Upper lobe of left lung (tissue), 6 donors: ENCODE data around the gene CDC42BPG. TPM values are rescaled to one million over a fixed set of nuclear protein-coding genes. Genes with fewer than 3 reads are reported as not detected.

Experiments
- ATAC-seq, 2 donors: fragments of 200-7000 bp; cut with Tn5 transposase; one replicate each; pipeline ENCODE4 v1.9.1; 2022; ENCODE audit warnings: mild to moderate bottlenecking in 2 of 2, moderate library complexity in 2 of 2; ENCODE audit not compliant: low FRiP score in 2 of 2
- DNase-seq, 2 donors: peaks; one replicate each; pipeline ENCODE4 v3.0.0-alpha.2; 2019 to 2020
- H3K27ac ChIP-seq, 4 donors: fragments of 200-600 bp; sonication (generic); one replicate each; pipeline ENCODE4 v1.5.1; 2016 to 2019
- H3K27me3 ChIP-seq, 4 donors: fragments of 200-600 bp; sonication (generic); one replicate each; pipeline ENCODE4 v1.5.1; 2017 to 2019
- H3K36me3 ChIP-seq, 4 donors: fragments of 200-600 bp; sonication (generic); one replicate each; pipeline ENCODE4 v1.5.1; 2016 to 2019
- H3K4me1 ChIP-seq, 4 donors: fragments of 200-600 bp; sonication (generic); one replicate each; pipeline ENCODE4 v1.5.1; 2018 to 2019
- H3K4me3 ChIP-seq, 4 donors: fragments of 200-600 bp; sonication (generic); one replicate each; pipeline ENCODE4 v1.5.1; 2017 to 2019; ENCODE audit warnings: mild to moderate bottlenecking in 2 of 4, moderate library complexity in 1 of 4
- H3K9me3 ChIP-seq, 4 donors: fragments of 200-600 bp; sonication (generic); one replicate each; pipeline ENCODE4 v1.5.1; 2018 to 2019
- EP300 ChIP-seq, 4 donors: sonication (generic); formaldehyde crosslinking; IDR thresholded peaks; one replicate each; pipeline ENCODE4 v1.5.1; 2017; ENCODE audit warnings: antibody characterized with exemption in 4 of 4, control low read depth in 2 of 4
- POLR2A ChIP-seq, 4 donors: fragments of 450-650 bp; IDR thresholded peaks; one replicate each; pipeline ENCODE4 v1.5.1; 2016 to 2017; ENCODE audit warnings: antibody characterized with exemption in 4 of 4, mild to moderate bottlenecking in 2 of 4
- POLR2AphosphoS5 ChIP-seq, 2 donors: sonication (generic); formaldehyde crosslinking; IDR thresholded peaks; one replicate each; pipeline ENCODE4 v1.5.1; 2017; ENCODE audit warnings: antibody characterized with exemption in 2 of 2
- WGBS, 2 donors: methylation state at CpG; one replicate each; pipeline ENCODE4 v1.1.5; 2017 to 2018; 5-methylcytosine and 5-hydroxymethylcytosine counted together
- total RNA-seq, 6 donors: library from RNA; depleted of rRNA in 4 of 6; stranded (reverse); fragments of >200 nt in 4 of 6; gene quantifications; one replicate each; pipeline versions ENCODE4 v1.1.0 to v1.2.1, GENCODE V29; 2016 to 2021
- TF ChIP-seq, protein P1 (sequence below), 6 experiments: fragments of 450-650 bp in 4 of 6; fragments of 200-600 bp in 2 of 6; sonication (generic) in 2 of 6; IDR thresholded peaks; one replicate each; pipeline ENCODE4 v1.5.1; 2016 to 2019; ENCODE audit warnings: antibody characterized with exemption in 6 of 6
- donor health status: DM: no; HTN: no; CAD: no; lungs with moderate emphysema.
- donor health status: DM: no; HTN: yes; CAD: no; lungs with severe emphysema.

Gene CDC42BPG, protein sequence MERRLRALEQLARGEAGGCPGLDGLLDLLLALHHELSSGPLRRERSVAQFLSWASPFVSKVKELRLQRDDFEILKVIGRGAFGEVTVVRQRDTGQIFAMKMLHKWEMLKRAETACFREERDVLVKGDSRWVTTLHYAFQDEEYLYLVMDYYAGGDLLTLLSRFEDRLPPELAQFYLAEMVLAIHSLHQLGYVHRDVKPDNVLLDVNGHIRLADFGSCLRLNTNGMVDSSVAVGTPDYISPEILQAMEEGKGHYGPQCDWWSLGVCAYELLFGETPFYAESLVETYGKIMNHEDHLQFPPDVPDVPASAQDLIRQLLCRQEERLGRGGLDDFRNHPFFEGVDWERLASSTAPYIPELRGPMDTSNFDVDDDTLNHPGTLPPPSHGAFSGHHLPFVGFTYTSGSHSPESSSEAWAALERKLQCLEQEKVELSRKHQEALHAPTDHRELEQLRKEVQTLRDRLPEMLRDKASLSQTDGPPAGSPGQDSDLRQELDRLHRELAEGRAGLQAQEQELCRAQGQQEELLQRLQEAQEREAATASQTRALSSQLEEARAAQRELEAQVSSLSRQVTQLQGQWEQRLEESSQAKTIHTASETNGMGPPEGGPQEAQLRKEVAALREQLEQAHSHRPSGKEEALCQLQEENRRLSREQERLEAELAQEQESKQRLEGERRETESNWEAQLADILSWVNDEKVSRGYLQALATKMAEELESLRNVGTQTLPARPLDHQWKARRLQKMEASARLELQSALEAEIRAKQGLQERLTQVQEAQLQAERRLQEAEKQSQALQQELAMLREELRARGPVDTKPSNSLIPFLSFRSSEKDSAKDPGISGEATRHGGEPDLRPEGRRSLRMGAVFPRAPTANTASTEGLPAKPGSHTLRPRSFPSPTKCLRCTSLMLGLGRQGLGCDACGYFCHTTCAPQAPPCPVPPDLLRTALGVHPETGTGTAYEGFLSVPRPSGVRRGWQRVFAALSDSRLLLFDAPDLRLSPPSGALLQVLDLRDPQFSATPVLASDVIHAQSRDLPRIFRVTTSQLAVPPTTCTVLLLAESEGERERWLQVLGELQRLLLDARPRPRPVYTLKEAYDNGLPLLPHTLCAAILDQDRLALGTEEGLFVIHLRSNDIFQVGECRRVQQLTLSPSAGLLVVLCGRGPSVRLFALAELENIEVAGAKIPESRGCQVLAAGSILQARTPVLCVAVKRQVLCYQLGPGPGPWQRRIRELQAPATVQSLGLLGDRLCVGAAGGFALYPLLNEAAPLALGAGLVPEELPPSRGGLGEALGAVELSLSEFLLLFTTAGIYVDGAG (N-terminal part only)
- total RNA-seq: 10 to 100 TPM; 21.6 to 62.4 (median 26.0) TPM

DNA sequence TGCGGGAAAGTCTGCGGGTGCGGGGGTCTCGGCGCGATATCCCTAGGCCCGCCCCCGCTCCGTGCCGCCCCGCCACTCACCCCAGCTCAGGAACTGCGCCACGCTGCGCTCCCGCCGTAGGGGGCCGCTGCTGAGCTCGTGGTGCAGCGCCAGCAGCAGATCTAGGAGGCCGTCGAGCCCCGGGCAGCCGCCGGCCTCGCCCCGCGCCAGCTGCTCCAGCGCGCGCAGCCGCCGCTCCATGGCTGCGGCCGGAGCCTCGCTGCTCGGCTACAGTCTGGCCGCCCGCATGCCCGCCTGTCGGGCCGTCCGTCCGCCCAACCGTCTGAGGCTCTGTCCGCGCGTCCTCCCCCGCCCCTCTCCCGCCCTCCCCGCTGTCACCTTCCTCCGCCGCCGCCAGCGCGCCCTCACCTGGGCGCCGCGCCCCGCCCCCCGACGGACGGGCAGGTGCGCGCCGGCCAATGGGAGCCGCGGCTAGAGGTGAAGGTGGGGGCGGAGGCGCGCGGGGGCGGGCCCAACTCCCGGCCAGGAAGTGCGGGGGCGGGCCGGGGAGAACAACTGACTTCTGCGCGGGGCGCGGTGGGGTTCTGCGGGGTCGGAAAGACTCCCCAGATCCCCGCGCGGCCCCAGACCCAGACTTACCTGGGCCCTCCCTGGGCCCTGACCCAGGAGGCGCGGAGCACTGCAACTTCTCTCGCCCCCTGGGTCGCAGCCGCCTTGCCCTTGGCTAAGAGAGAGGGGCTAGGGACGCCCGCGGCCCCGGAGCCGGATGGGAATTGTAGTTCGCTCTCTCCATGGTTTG lies at the start of gene CDC42BPG:
CDC42BPG (minus strand) TSS at position 324 of the 799 bp plus-strand sequence; CDS start at position 240, 84 bp downstream.
- Histone ChIP-seq H3K9me3 (no peaks in the 10 kb centered on the region), H3K27ac (peak within 1 kb of the TSS; percentile 78 to 88 (median 84)), H3K27me3 (no peaks in the 10 kb centered on the region), H3K4me3 (peak within 1 kb of the TSS; percentile 46 to 66 (median 58)), H3K36me3 (peaks cover 0 to 8% (median 3%) of the 10 kb centered on the region in 4 donors), H3K4me1 (peaks cover 33 to 61% (median 48%) of the 10 kb centered on the region in 4 donors)
- peak in 1 of 2 donors; percentile 9 for TF ChIP-seq POLR2AphosphoS5 (IDR thresholded peaks at IDR 0.05)
- TF ChIP-seq, protein P1, sequence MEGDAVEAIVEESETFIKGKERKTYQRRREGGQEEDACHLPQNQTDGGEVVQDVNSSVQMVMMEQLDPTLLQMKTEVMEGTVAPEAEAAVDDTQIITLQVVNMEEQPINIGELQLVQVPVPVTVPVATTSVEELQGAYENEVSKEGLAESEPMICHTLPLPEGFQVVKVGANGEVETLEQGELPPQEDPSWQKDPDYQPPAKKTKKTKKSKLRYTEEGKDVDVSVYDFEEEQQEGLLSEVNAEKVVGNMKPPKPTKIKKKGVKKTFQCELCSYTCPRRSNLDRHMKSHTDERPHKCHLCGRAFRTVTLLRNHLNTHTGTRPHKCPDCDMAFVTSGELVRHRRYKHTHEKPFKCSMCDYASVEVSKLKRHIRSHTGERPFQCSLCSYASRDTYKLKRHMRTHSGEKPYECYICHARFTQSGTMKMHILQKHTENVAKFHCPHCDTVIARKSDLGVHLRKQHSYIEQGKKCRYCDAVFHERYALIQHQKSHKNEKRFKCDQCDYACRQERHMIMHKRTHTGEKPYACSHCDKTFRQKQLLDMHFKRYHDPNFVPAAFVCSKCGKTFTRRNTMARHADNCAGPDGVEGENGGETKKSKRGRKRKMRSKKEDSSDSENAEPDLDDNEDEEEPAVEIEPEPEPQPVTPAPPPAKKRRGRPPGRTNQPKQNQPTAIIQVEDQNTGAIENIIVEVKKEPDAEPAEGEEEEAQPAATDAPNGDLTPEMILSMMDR (IDR thresholded peaks at IDR 0.05): peak; percentile 72 to 91 (median 86)
- TF ChIP-seq POLR2A (IDR thresholded peaks at IDR 0.05): peak in 1 of 4 donors; percentile 67
- no peak for TF ChIP-seq EP300 (IDR thresholded peaks at IDR 0.05)
- DNase-seq (peak; percentile 91 to 96), ATAC-seq (peak; percentile 72 to 81)
- WGBS, 2 donors: 0 to 3% methylated on average over 2 to 38 of the region's 96 CpGs

DNA sequence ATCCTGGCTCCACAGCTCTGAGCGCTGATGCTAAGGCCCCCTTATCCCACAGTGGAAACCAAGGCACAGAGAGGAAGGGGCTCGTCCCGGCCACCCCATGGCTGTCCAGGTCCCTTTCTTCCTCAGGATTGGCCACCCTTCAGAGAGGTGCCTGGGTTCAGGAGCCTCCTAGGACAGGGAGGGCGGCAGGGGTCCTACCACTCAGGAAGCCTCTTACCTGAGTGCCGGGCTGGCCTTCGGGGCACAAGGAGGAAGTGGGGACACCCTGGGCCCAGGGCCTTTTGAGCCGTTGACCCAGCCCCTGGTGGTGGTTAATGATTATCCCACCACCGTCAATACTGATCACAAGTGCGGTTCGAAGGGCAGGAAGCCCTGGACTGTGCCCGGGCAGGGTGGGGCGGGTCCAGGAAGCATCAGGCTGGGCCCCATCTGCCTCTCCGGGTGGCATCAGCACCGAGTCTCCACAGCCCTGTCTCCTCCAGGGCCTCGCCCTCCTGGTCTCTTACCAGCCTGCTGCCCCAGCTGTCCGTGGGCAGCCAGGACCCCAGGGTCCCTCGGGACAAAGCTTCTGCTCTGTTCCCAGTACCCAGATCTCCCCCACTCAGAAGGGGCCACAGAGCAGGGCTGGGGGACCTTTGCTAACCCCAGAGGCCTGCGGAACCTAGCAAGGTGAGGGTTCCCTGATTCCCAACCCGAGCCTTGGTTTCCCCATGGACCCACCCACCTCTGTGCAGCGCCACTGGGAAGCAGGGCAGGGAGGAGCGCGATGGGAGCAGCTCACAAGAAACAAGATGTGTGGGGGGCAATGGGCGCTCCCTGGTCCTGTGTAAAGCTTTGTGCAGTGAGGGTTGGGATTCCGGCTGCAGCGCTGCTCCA lies 49.0 kb upstream of the CDC42BPG start:
- ATAC-seq: no peak
- Histone ChIP-seq H3K36me3 (peaks cover 5 to 38% (median 28%) of the 10 kb centered on the region in 4 donors), H3K4me3 (peak overlapping the region in 1 of 4 donors; percentile 18), H3K27me3 (no peaks in the 10 kb centered on the region), H3K27ac (peak overlapping the region in 1 of 4 donors; percentile 7), H3K4me1 (peaks cover 9 to 21% (median 11%) of the 10 kb centered on the region in 4 donors), H3K9me3 (no peaks in the 10 kb centered on the region)
- DNase-seq: peak in 1 of 2 donors; percentile 58
- TF ChIP-seq, protein P1 (IDR thresholded peaks at IDR 0.05): no peak
- TF ChIP-seq POLR2A (IDR thresholded peaks at IDR 0.05): no peak
- no peak for TF ChIP-seq EP300 (IDR thresholded peaks at IDR 0.05)
- no peak for TF ChIP-seq POLR2AphosphoS5 (IDR thresholded peaks at IDR 0.05)
- WGBS, 2 donors: 66 to 75% methylated on average over 7 to 24 of the region's 25 CpGs

DNA sequence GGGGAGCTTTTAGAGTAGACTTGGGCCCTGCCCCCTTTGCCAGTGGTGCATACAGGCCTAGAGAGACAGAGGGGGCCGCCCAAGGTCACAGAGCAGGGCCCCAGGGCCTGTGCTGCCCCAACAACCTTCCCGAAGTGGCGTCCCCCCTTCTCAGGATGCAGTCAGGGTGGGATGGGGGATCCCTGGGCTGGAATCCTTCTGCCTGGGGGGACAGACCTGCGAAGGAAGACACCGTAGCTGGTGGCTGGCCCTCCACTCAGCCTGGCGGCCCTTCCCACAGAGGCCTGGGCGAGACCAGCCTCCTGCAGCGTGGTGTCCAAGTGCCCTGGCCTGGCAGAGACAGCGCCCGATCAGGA lies 48.4 kb upstream of the CDC42BPG start:
- no peaks in the 10 kb centered on the region for H3K27me3 ChIP-seq
- no peaks in the 10 kb centered on the region for H3K9me3 ChIP-seq
- peaks cover 0 to 32% (median 22%) of the 10 kb centered on the region in 4 donors for H3K36me3 ChIP-seq
- no peak overlapping the region for H3K27ac ChIP-seq
- ATAC-seq: no peak
- peaks cover 14 to 28% (median 18%) of the 10 kb centered on the region in 4 donors for H3K4me1 ChIP-seq
- TF ChIP-seq POLR2A (IDR thresholded peaks at IDR 0.05): no peak
- TF ChIP-seq EP300 (IDR thresholded peaks at IDR 0.05): no peak
- no peak for TF ChIP-seq POLR2AphosphoS5 (IDR thresholded peaks at IDR 0.05)
- TF ChIP-seq, protein P1 (IDR thresholded peaks at IDR 0.05): no peak
- WGBS, 2 donors: 83 to 93% methylated on average over 2 to 10 of the region's 10 CpGs
- peak in 1 of 2 donors; percentile 44 for DNase-seq
- H3K4me3 ChIP-seq: peak overlapping the region in 1 of 4 donors; percentile 18
